Left lung (tissue), 10 donors: ENCODE data around the gene FBLIM1. TPM values are rescaled to one million over a fixed set of nuclear protein-coding genes. Genes with fewer than 3 reads are reported as not detected.
"Not testable (repeated sequence)": the region's sequence is repeated elsewhere in the genome, so short reads cannot be mapped to it uniquely, and the experiment has no call there.

Experiments
- ATAC-seq: fragments of 200-7000 bp; cut with Tn5 transposase; one replicate; pipeline ENCODE4 v1.9.1; 2020; ENCODE audit warnings: moderate library complexity
- DNase-seq, 4 donors: peaks; one replicate each; pipeline ENCODE4 v3.0.0-alpha.2; 2013 to 2020
- H3K27ac ChIP-seq, 2 donors: fragments of 200-600 bp; sonication (generic) in 1 of 2; one replicate each; pipeline versions ENCODE4 v1.5.0 to v1.8.0; 2020 to 2021
- H3K27me3 ChIP-seq, 2 donors: fragments of 200-600 bp; sonication (generic) in 1 of 2; one replicate each; pipeline versions ENCODE4 v1.5.0 to v1.8.0; 2020 to 2021
- H3K36me3 ChIP-seq, 2 donors: fragments of 200-600 bp; sonication (generic) in 1 of 2; one replicate each; pipeline versions ENCODE4 v1.5.0 to v1.8.0; 2020 to 2021
- H3K4me1 ChIP-seq, 2 donors: fragments of 200-600 bp; one replicate each; pipeline ENCODE4 v1.8.0; 2021
- H3K4me3 ChIP-seq, 2 donors: fragments of 200-600 bp; sonication (generic) in 1 of 2; one replicate each; pipeline versions ENCODE4 v1.5.0 to v1.8.0; 2020 to 2021; ENCODE audit warnings: mild to moderate bottlenecking in 1 of 2
- H3K9me3 ChIP-seq, 2 donors: fragments of 200-600 bp; sonication (generic) in 1 of 2; one replicate each; pipeline versions ENCODE4 v1.5.0 to v1.8.0; 2020 to 2021
- intact Hi-C, 2 donors: fragments of 100-400 bp; cut with DNase I; formaldehyde crosslinking; loops; one replicate each; pipeline versions ENCODE4 v1.11.2 to v1.14.2; 2022
- polyA plus RNA-seq, 6 donors: library from polyadenylated mRNA; unstranded; fragments of 120-200 nt; gene quantifications; one replicate each; pipeline ENCODE4 v1.2.1, GENCODE V29; 2013; ENCODE audit not compliant: insufficient read length in 6 of 6
- total RNA-seq, 2 donors: library from RNA; stranded (reverse); fragmentation: NEBNext Ultra II Directional; extraction: Animal tissue kit (Norgen Biotek cat#: 25700); gene quantifications; one replicate each; pipeline ENCODE4 v1.2.1, GENCODE V29; 2021
- TF ChIP-seq, protein P1 (sequence below), 2 donors: fragments of 200-600 bp; sonication (generic) in 1 of 2; IDR thresholded peaks; one replicate each; pipeline versions ENCODE4 v1.5.0 to v1.8.0; 2021; ENCODE audit warnings: antibody characterized with exemption in 2 of 2
- donor health status: DM: no; HTN: yes; CAD: no.
- donor health status: DM: no; HTN: no; CAD: no.

The FBLIM1 gene
- total and polyA plus RNA-seq, 8 donors, result 52.3 to 90.0 (median 69.0) TPM

DNA sequence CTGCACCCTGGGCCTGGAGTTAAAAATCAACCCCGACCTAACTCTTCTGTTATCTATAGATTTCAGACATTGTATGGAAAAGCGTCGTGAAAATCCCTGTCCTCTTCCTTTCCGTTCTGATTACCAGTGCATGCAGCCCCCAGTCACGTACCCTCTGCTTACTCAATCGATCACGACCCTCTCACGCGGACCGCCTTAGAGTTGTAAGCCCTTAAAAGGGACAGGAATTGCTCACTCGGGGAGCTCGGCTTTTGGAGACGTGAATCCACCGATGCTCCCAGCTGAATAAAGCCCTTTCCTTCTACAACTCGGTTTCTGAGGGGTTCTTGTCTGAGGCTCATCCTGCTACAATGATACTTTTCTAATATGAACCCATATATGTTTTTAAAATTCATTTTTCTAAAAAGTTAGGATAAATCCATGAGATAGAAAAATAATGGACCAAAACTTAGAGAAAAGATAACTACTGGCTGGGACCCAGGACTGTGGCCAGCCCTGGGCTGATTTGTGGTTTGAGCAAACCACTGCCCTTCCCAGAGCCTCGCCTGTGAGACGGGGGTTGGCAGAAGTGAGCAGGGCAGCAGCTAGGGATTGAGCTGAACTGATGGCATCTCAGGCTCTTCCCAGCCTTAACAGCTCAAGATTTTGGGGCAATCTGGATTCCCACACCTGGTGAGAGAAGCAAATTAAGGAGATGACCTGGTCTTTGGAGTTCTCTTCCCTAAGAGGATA is 43.8 kb downstream of the FBLIM1 start:
- peaks cover 0 to 4% of the 10 kb centered on the region in 2 donors for H3K27me3 ChIP-seq

DNA sequence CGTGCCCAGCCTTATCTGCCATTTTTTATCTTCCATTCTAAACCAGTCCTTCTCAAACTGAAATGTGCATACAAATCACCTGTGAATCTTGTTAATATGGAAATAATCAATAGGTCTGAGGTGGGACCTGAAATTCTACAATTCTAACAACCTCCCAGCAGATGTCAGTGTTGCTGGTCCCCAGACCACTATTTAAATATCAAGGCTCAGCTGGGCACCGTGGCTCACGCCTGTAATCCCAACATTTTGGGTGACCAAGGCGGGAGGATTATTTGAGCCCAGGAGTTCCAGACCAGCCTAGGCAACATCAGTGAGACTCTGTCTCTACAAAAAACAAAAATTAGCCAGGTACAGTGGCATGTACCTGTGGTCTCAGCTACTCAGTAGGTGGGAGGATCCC is 44.8 kb downstream of the FBLIM1 start:
- Histone ChIP-seq H3K4me3 (no peak overlapping the region), H3K9me3 (no peaks in the 10 kb centered on the region), H3K27me3 (peaks cover 0 to 4% of the 10 kb centered on the region in 2 donors), H3K27ac (no peak overlapping the region), H3K36me3 (no peaks in the 10 kb centered on the region), H3K4me1 (peaks cover 23% of the 10 kb centered on the region in 2 donors)
- TF ChIP-seq, protein P1, sequence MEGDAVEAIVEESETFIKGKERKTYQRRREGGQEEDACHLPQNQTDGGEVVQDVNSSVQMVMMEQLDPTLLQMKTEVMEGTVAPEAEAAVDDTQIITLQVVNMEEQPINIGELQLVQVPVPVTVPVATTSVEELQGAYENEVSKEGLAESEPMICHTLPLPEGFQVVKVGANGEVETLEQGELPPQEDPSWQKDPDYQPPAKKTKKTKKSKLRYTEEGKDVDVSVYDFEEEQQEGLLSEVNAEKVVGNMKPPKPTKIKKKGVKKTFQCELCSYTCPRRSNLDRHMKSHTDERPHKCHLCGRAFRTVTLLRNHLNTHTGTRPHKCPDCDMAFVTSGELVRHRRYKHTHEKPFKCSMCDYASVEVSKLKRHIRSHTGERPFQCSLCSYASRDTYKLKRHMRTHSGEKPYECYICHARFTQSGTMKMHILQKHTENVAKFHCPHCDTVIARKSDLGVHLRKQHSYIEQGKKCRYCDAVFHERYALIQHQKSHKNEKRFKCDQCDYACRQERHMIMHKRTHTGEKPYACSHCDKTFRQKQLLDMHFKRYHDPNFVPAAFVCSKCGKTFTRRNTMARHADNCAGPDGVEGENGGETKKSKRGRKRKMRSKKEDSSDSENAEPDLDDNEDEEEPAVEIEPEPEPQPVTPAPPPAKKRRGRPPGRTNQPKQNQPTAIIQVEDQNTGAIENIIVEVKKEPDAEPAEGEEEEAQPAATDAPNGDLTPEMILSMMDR (IDR thresholded peaks at IDR 0.05), result no peak
- ATAC-seq (no peak), DNase-seq (peak in 1 of 4 donors; percentile 42)
- intact Hi-C loops, result no loop called here

More for the DNA sequence above, 43.8 kb downstream of the FBLIM1 start:
- Histone ChIP-seq H3K9me3 (no peaks in the 10 kb centered on the region), H3K36me3 (no peaks in the 10 kb centered on the region), H3K4me3 (no peak overlapping the region), H3K27ac (no peak overlapping the region), H3K4me1 (peaks cover 23 to 28% of the 10 kb centered on the region in 2 donors)
- TF ChIP-seq, protein P1 (IDR thresholded peaks at IDR 0.05), result no peak
- intact Hi-C loops, result no loop called here
- no peak for ATAC-seq
- DNase-seq, result no peak

DNA sequence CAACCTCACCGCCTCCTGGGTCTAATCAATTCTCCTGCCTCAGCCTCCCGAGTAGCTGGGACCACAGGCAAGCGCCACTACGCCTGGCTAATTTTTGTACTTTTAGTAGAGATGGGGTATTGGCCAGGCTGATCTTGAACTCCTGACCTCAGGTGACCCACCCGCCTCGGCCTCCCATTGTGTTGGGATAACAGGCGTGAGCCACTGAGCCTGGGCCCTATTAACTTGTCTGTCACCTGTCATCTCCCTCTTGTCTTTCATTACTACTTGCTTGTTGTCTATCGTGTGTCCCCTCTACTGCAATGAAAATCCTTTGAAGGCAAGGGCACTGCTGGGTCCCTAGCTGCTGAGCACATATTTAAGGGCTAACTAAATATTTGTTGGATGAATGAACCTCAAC is 45.5 kb downstream of the FBLIM1 start:
- ATAC-seq, result no peak
- Histone ChIP-seq H3K4me3 (no peak overlapping the region), H3K27ac (no peak overlapping the region), H3K27me3 (peaks cover 0 to 4% of the 10 kb centered on the region in 2 donors), H3K36me3 (no peaks in the 10 kb centered on the region), H3K9me3 (no peaks in the 10 kb centered on the region), H3K4me1 (peaks cover 18 to 20% of the 10 kb centered on the region in 2 donors)
- intact Hi-C loops, result no loop called here
- no peak for DNase-seq
- TF ChIP-seq, protein P1 (IDR thresholded peaks at IDR 0.05), result no peak

DNA sequence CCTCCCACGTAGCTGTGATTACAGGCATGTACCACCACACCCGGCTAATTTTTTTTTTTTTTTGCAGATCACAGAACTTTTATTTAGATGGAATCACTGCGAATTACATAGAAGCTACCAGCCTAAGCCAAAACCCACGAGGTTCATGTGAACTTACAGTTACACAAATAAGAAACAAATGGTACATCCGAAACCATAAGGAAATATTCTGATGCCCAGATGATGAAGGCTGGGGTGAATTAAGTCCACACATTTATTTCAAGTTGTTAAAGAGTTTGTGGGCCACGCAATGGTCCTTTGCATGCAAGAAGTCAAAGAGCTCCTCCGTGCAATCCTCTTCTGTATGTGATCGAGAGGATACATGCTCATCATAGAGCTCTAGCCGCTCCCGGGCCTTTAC is 48.5 kb downstream of the FBLIM1 start:
- Histone ChIP-seq H3K27ac (no peak overlapping the region), H3K9me3 (no peaks in the 10 kb centered on the region), H3K4me3 (no peak overlapping the region), H3K36me3 (no peaks in the 10 kb centered on the region), H3K4me1 (no peaks in the 10 kb centered on the region), H3K27me3 (peaks cover 0 to 3% of the 10 kb centered on the region in 2 donors)
- DNase-seq, result no peak
- intact Hi-C loops, result no loop called here
- no peak for ATAC-seq
- TF ChIP-seq, protein P1 (IDR thresholded peaks at IDR 0.05), result no peak

DNA sequence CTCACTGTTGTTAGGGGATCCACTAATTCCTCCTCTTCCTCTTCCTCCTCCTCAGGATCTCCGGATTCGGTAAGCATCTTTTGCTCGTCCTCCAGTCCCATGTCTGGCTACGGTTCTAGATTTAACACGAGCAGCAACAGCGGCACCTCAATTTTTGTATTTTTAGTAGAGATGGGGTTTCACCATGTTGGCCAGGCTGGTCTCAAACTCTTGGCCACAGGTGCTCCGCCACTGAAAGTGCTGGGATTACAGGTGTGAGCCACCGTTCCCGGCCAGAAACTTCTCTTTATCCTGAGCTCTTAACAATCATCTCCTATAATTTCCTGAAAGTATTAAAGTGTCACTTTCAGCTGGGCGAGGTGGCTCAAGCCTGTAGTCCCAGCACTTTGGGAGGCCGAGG is 49.0 kb downstream of the FBLIM1 start, which contains the start of gene UQCRHL:
Gene UQCRHL (minus strand): TSS at position 101 of the 400 bp plus-strand sequence. CDS start 0 bp downstream, at position 101.
- H3K4me1 ChIP-seq, H3K27me3 ChIP-seq, H3K4me3 ChIP-seq, DNase-seq, H3K9me3 ChIP-seq, ATAC-seq, intact Hi-C loops, H3K36me3 ChIP-seq, H3K27ac ChIP-seq: not testable (repeated sequence)
